Fibroblast of skin of left biceps (primary cell): ENCODE measurements around the gene MYL4.
"Not testable (repeated sequence)": the region's sequence is repeated elsewhere in the genome, so short reads cannot be mapped to it uniquely, and the experiment has no call there.

Source experiments
- DNase-seq, 2 experiments: peaks; one replicate each; pipeline ENCODE4 v3.0.0-alpha.2; 2013; ENCODE audit warnings: low read depth in 2 of 2

The MYL4 gene

DNA sequence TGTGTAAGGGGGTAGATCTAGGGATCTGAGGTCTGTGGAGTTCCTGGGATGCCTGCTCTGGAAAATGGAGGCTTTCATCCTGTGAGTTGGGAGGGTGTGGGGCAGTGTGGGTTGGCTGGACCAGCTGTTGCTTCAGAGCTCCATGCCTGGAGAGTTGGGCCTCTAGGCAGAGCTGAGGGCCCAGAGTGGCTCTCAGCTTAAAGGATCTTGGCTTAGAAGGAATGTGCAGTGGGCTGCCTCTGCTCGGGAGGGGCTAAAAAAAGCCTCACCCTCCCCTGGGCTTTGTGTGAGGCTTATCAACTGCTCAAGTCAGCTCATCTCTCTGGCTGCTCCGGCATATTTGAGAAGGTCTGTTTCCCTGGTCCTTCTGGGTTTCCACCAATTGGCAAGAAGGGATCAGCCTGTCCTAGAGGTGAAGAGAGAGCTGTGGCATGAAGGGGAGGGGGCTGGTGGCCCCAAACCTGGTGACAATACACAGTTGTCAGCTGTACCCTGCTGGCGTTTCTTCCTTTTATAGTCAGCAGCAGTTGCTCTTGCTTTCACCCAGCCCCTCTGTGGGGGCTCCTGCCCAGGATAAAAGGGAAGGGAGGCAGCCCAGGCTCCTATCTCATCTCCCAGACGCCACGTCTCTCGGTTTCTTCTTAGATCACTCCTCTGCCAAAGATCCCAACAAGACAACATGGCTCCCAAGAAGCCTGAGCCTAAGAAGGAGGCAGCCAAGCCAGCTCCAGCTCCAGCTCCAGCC lies at the start of gene MYL4:
Gene MYL4 (plus strand): TSS at position 605 of the 745 bp plus-strand sequence. CDS start 75 bp downstream, at position 680.
- DNase-seq, result no peak

DNA sequence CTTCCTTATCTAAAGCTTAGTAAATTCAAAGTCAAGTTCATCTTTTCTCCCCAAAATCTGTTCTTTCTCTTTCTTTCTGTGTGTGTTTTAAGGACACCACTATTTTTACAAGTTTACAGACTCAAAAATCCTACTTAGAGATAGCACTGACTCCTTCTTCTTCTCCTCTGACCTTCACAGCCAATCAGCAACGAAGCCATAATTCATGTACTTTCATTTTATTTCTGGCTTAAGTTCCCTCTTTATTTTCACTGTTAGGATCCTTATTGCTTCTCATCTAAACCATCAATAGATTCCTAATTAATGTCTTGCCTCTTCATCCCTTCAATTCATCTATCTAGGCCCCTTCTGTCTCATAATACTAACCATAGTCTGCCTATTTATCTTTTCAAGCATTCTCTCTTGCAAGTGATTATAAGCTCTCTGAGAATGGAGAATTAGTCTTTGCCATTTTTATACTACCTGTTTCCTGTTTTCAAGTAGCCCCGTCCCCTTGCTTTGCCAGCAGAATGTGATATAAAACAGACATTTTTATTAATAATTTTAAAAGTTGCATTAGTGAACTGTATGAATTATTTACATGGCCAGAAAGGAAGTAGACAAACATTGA lies 47.0 kb upstream of the MYL4 start:
- DNase-seq, result no peak

DNA sequence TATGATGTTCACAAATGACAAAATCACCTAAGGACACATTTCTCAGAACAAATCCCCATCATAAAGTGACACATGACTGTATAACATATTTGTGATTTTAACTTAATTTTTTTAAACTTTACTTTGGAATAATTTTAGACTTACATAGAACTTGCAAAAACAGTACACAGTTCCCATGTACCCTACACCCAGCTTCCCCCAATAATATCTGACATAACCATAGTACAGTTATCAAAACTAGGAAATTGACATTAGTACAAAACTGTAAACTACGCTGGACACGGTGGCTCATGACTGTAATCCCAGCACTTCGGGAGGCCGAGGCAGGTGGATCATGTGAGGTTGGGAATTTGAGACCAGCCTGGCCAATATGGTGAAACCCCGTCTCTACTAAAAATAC lies 44.9 kb upstream of the MYL4 start:
- DNase-seq, result no peak

DNA sequence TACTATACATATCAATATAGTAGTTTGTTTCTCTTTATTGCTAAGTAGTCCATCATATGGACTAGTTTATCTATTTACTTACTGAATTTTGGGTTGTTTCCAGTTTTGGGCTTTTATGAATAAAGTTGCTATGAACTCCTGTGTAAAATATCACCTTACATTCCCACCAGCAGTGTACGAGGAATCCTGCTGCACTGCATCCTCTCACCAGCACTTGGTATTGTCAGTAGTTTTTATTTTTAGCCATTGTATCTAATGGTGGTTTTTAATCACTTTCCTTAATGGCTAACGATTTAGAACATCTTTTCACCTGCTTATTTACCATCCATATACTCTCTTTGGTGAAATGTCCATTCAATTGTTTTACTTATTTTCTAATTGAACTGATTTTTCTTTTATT lies 44.0 kb upstream of the MYL4 start:
- no peak for DNase-seq

DNA sequence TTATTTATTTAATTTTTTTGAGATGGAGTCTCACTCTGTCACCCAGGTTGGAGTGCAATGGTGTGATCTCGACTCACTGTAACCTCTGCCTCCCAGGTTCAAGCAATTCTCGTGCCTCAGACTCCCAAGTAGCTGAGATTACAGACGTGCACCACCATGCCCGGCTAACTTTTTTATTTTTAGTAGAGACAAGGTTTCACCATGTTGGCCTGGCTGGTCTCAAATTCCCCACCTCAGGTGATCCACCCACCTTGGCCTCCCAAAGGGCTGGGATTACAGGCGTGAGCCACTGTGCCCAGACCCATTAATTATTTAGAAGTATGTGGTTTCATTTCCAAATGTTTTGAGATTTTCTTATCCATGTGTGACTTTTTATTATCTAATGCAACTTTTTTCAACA lies 42.3 kb upstream of the MYL4 start:
- DNase-seq, result not testable (repeated sequence)

DNA sequence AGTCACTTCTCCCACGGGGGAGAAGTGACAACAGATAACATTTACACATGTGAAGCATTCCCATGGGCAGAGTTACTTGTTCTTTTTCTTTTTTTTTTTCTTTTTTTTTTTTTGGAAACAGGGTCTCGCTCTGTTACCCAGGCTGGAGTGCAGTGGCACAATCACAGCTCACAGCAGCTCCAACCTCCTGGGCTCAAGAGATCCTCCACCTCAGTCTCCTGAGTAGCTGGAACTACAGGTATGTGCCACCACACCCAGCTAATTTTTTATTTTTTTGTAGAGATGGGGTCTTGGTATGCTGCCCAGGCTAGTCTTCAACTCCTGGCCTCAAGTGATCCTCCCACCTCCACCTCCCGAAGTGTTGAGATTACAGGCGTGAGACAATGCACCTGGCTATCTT lies 40.3 kb upstream of the MYL4 start:
- DNase-seq, result not testable (repeated sequence)

DNA sequence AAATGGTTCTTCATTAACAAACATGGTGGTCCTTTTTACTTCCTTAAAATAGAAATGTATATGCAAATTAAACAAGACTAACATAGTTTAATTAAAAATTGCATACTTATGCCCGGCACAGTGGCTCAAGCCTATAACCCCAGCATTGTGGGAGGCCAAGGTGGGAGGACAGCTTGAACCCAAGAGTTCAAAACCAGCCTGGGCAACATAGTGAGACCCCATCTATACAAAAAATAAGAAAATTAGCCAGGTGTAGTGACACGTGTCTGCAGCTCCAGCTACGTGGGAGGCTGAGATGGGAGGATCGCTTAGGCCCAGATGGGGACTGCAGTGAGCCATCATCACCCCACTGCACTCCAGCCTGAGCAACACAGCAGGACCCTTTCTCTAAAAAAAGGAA lies 38.4 kb upstream of the MYL4 start:
- DNase-seq, result no peak

DNA sequence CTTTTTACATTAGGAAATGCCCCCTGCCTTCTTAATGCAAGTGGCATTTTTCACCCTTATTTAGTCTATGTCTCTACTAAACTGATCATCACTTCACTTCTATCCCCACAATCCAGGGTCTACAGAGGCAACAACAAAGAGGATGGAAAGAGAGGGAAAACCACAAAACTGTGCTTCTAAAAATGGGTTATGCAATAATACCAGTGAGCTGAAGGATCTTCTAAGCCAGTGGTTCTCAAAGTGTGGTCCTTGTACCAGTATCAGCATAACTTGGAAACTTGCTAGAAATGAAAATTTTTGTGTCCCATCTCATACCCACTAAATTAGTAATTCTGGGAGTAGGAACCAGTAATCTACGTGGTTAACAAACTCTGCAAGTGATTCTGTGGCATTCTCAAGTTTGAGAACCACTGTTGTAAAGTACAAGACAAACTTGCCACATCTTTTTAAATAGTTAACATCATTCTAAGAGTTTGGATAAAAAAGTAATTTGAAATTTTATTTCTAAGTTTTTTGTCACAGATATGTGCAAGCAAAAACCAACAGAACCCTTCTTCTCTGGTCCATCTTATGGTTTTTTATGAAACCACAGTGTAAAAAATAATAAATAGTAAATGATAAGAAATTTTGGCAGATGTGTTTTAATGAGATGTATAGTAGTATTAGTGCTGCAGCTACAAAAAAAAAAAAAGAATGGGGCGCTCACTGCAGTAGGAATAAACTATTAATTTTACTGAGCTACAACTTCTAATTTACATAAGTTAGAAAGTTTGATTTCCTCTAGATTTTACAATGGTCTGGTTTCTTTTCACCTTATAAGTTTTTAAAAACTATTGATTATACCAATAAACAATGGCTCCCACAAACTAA lies 36.2 kb upstream of the MYL4 start:
- no peak for DNase-seq

DNA sequence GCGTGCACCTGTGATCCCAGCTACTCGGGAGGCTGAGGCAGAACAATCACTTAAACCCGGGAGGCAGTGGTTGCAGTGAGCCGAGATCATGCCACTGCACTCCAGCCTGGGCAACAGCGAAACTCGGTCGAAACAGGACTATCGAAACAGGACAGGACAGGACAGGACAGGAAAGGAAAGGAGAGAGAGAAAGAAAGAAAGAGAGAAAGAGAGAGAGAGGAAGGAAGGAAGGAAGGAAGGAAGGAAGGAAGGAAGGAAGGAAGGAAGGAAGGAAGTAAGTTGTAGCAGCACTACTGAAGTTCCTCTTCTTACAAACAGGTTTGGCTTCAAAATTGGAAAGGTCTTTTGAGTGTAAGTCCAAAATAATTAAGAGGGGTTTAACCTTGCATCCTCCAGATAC lies 34.3 kb upstream of the MYL4 start:
- DNase-seq, result not testable (repeated sequence)

DNA sequence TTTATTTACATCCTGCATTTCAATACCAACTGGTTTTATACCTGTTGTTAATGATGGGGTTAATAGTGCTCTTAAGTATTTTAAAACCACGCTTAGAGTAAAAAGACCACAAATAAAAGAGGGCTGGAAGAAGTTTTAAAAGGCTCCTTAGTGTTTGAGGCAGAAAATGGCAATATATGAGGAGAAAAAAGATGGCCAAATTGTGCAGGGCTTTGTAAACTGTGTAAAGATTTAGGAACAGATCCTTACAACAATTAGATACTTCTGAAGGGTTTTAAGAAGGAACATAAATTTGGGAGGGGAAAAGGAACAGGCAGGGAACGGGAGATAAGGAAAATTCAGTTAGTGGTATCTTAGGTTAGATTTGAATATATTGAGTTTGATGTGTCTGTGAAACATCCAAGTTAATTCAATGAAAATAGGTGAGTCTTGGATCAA lies 32.7 kb upstream of the MYL4 start:
- DNase-seq, result no peak

DNA sequence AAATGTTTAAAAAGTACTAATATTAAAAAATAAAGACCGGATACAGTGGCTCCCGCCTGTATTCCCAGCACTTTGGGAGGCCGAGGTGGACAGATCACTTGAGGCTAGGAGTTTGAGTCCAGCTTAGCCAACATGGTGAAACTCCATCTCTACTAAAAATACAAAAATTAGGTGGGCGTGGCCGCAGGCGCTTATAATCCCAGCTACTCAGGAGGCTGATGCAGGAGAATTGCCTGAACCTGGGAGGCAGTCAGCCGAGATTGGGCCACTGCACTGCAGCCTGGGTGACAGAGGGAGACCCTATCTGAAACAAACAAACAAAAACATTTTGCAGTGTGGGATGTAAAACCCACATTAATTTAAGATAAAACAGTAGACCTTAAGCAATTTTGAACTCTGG lies 31.9 kb upstream of the MYL4 start:
- DNase-seq, result no peak

DNA sequence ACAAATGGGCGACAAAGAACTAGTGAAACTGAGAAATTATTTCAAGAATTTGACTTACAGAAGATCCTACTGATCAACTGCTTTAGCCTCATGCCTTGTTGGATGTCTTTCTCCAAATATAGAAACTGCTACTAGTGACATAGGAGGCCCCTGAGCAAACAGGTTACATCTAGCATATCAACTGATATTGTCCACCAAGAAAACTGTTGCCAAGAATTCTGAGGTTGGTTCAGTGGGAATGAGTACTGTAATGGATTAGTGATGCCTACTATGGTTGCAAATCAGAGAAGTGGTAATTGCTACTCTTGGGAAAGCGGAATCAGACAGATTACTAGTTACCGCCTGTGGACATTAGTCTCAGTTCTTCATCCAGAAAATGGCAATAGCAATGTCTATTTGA lies 30.0 kb upstream of the MYL4 start:
- DNase-seq, result no peak

DNA sequence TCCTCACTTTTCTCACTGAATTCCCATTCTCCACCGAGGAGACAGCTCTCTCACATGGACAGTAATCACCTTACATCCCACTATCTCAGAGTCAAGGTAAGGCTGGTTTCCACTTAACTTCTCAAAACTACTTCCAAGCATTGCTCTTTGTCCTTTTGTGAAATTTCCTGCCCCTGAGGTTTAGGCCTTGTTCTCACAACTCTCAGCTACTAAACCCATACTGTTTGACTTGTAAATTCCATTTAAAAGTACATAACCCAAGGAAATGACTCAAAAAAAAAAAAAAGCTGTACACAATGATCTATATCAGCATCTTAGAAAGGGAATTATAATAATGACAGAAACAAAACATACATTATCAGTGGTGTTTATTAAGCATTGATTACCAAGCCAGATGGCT lies 28.8 kb upstream of the MYL4 start:
- no peak for DNase-seq

DNA sequence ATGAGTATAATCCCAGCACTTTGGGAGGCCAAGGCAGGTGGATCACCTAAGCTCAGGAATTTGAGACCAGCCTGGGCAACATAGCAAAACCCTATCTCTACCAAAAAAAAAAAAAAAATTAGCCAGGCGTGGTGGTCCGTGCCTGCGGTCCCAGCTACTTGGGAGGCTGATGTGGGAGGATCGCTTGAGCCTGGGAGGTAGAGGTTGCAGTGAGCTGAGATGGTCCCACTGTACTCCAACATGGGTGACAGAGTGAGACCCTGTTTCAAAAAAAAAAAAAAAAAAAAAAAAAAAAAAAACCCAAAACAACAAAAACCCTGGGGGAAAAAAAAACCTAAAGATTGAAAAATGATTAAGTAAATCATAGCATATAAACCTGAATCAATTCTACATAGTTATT lies 28.2 kb upstream of the MYL4 start:
- not testable (repeated sequence) for DNase-seq

DNA sequence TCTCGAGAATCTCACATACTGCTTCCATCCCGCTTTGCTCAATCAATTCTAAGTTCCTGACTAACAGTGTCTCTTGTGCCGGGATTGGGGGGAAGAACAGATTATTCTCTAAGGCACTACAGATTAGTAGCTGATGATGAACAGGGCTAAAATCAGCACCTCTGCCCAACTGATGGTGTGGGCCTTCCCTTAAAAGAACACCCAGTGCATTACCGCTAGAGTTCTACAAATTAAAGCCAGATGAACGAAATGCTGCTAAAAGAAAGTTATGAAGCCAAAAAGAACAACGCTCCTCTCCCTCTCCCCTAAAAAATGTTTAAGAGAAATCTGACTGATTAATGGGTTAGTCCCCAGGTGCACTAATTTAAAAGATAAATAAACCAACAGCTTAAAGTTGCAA lies 24.5 kb upstream of the MYL4 start:
- DNase-seq, result no peak

DNA sequence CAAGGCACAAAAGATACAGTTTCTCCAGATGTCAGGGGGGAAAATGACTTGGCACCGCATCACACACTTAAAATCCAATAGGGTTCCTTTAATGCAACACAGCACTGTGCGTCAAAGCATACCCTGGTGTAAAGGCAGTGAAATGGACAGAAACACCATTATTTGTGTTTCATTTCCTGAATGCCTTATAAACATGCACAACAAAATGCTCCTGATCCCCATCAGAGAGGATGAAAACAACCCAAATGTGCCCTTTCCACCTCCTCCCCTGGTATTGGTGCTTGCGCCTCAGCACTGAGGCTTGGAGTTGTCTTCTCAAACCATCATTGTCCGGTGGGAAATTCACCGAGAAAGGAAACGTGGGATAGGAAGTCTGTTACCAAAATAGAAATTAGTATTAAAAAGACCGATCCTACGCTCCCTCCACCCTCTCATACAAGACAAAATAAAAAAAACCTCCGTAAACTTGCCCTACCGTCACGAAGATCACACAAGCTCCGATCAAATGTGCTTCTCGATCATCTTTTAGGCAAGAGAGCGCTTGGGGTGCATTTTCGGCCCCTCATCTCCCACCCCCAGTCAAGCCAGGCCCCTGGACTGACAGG lies 20.8 kb upstream of the MYL4 start:
- no peak for DNase-seq

DNA sequence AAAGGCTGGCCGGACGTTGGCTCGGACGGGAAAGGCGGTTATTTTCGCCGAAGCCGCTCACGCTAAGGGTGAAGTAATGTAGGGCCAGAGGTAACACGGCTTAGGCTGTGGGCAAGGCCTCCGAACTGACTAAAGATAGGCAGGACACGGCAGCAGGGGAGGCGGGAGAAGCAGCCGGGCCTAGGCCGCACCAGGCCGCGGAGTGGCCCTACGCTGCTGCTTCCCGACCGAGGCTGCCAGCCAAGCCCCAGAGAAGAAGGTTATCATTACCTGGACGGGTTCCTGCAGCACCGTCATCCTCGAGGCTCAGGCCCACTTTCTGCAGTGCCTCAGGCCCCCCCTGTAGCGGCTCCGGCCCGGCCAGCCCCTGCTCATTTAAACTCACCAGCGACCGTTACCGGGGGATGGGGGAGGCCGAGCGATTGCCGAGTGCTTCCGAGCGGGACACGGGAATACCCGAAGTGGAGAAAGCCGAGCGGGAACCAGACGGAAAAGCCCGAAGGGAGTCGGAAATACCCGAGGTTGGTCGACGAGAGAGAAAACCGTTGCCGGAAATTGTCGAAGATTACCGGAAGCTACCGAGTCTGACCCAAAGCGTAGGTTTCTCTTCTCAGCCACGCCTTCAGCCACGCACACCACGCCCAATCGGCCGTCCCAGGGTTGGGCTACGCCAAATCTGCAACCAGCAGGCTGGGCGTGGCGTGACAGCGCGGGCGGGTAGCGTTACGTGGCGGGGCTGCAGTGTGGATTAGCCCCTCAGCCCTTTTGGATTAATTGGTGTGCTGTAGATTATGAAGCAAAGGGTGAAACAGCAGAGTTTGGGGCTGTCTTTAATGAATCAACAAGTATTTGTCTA lies 20.0 kb upstream of the MYL4 start, which contains the start of gene CDC27:
Gene CDC27 (minus strand): TSS at position 420 of the 856 bp plus-strand sequence. CDS start 123 bp downstream, at position 297.
- peak; percentile 92 to 94 for DNase-seq

DNA sequence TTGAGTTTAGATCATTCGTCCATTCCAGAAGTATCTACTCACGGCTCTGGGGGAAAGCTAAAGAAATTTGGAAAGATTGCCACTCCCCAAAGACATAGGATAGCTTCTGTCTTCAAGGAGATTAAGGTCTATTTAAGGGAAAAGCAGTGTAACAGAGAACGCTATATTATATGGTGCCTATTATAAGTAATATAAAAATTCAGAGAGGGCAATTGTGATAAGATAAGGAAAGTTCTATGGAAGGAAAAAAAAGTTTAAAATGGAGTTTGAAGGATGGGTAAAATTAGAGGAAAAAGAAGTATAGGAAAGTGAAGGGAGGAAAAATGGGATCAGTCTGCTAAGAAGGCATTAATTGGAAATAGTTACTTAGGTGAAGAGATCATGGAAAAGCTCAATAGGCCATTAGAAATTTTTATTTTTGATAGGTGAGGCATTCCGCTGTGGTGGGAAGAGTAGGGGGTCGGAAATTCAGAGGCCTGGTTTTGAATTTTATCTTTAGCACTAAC lies 19.4 kb upstream of the MYL4 start:
- no peak for DNase-seq

DNA sequence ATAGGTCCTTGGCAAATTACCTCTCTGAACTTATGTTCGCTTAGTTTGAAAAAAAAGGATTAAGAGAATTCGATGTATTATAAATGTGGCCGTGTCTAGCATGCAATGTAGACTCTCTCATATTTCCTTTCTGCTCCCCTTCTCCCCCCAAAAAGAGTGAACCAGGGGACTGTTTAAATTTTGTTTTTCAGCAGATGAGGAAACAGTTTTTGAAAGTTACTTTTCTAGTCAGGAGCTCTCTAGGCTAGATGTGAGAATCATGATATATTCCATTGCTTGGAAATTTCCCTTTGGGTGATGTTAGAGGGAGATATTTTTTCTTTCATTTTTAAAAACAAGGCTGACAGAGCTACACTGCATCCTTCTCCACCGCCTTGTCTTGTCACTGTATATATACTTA lies 18.9 kb upstream of the MYL4 start:
- DNase-seq, result no peak

DNA sequence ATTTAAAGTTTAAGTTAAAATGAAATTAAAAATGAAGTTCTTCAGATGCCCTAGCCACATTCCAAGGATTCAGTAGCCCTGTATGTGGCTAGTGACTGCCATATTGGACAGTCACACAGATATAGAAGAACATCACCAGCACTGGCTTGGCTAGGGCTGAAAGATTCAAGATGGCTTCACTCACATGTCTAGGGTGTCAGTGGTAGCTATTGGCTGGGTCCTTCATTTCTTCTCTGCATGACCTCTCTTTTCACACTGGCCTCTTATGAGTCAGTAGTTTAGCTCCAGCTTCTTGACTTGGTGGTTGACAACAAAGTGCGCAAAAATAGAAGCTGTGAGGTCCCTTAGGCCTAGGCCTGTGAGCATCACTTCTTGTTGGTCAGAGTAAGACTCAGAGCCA lies 18.4 kb upstream of the MYL4 start:
- DNase-seq, result no peak

DNA sequence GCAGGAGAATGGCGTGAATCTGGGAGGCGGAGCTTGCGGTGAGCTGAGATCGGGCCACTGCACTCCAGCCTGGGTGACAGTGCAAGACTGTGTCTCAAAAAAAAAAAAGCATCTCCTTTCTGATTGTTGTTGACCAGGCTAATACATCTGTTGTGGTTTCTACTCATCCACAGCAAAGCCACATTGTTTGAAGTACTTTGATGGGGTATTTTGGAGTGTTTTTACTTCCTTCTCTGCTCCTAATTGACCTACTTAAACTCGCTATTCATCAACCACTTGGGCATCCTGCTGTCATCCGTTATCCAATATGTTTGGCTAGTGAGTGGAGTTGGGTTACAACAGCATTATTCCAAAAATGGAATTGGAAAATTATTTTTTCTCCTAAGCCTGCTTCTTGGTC lies 16.6 kb upstream of the MYL4 start:
- DNase-seq, result no peak
